Colonic mucosa (tissue), 4 donors: ENCODE data around the gene ATP10A. TPM values are rescaled to one million over a fixed set of nuclear protein-coding genes. Genes with fewer than 3 reads are reported as not detected.

Experiments
- DNase-seq: peaks from one replicate; pipeline ENCODE4 v3.0.0-alpha.2; 2020
- H3K27ac ChIP-seq: fragments of 200-600 bp; one replicate; pipeline ENCODE4 v1.8.0; 2021
- H3K27me3 ChIP-seq: fragments of 200-600 bp; one replicate; pipeline ENCODE4 v1.8.0; 2021
- H3K36me3 ChIP-seq: fragments of 200-600 bp; one replicate; pipeline ENCODE4 v1.8.0; 2021
- H3K4me1 ChIP-seq: fragments of 200-600 bp; one replicate; pipeline ENCODE4 v1.8.0; 2021; ENCODE audit warnings: mild to moderate bottlenecking
- H3K4me3 ChIP-seq: fragments of 200-600 bp; one replicate; pipeline ENCODE4 v1.8.0; 2021
- H3K9ac ChIP-seq, 2 donors: one replicate each; pipeline ENCODE4 v1.7.0; 2013; ENCODE audit warnings: control low read depth in 2 of 2, low read depth in 2 of 2, low read length in 2 of 2
- H3K9me3 ChIP-seq: fragments of 200-600 bp; one replicate; pipeline ENCODE4 v1.8.0; 2021
- CTCF ChIP-seq: fragments of 200-600 bp; IDR thresholded peaks from one replicate; pipeline ENCODE4 v1.8.0; 2022; ENCODE audit warnings: antibody characterized with exemption, mild to moderate bottlenecking
- intact Hi-C: fragments of 100-400 bp; cut with DNase I; formaldehyde crosslinking; loops from one replicate; pipeline ENCODE4 v1.14.1; 2022
- total RNA-seq, 2 donors: library from RNA; stranded (reverse); fragmentation: NEBNext Ultra II Directional in 1 of 2; extraction: Animal tissue kit (Norgen Biotek cat#: 25700) in 1 of 2; gene quantifications; one replicate each; pipeline ENCODE4 v1.2.1, GENCODE V29; 2021
- donor health status: healthy.
- donor health status: DM: no; HTN: no; CAD: no.
- donor health status: DM: no; HTN: no; CAD: no.

ATP10A gene
- total RNA-seq, 2 donors from 2014 or later: 0.89 to 1.0 TPM

- no peak for TF ChIP-seq CTCF
- H3K4me3 ChIP-seq: no peak overlapping the region
- H3K4me1 ChIP-seq: no peaks in the 10 kb centered on the region
- no peak overlapping the region for H3K27ac ChIP-seq
- intact Hi-C loops: no loop called here
- no peak for DNase-seq
- no peaks in the 10 kb centered on the region for H3K27me3 ChIP-seq
- no peaks in the 10 kb centered on the region for H3K36me3 ChIP-seq
- H3K9ac ChIP-seq: no peak overlapping the region
- H3K9me3 ChIP-seq: no peaks in the 10 kb centered on the region
These were observed 60.8 kb downstream of the ATP10A start for GRCh38 chr15:25802285-25802830.

- Histone ChIP-seq H3K36me3 (no peaks in the 10 kb centered on the region), H3K27ac (no peak overlapping the region), H3K4me3 (no peak overlapping the region), H3K9ac (no peak overlapping the region), H3K9me3 (no peaks in the 10 kb centered on the region), H3K4me1 (no peaks in the 10 kb centered on the region), H3K27me3 (no peaks in the 10 kb centered on the region)
- DNase-seq: no peak
- intact Hi-C loops: no loop called here
- TF ChIP-seq CTCF: no peak
These were observed 61.4 kb downstream of the ATP10A start for GRCh38 chr15:25801586-25802284.

GRCh38 chr15:25800761-25801515, 62.2 kb downstream of the ATP10A start:
- Histone ChIP-seq H3K27me3 (no peaks in the 10 kb centered on the region), H3K4me3 (no peak overlapping the region), H3K9me3 (no peaks in the 10 kb centered on the region), H3K9ac (no peak overlapping the region), H3K36me3 (no peaks in the 10 kb centered on the region), H3K27ac (no peak overlapping the region), H3K4me1 (no peaks in the 10 kb centered on the region)
- no peak for TF ChIP-seq CTCF
- no peak for DNase-seq
- intact Hi-C loops: no loop called here

- Histone ChIP-seq H3K27me3 (no peaks in the 10 kb centered on the region), H3K9ac (no peak overlapping the region), H3K27ac (no peak overlapping the region), H3K36me3 (no peaks in the 10 kb centered on the region), H3K9me3 (no peaks in the 10 kb centered on the region), H3K4me1 (no peaks in the 10 kb centered on the region), H3K4me3 (no peak overlapping the region)
- intact Hi-C loops: no loop called here
- no peak for DNase-seq
- no peak for TF ChIP-seq CTCF
These were observed 63.0 kb downstream of the ATP10A start for GRCh38 chr15:25799906-25800700.
